DND-41 (cell line): Measurements from ENCODE around the gene GCN1.

Experiments used
- ATAC-seq: fragments of 200-7000 bp; cut with Tn5 transposase; 3 replicates; pipeline ENCODE4 v1.9.1; 2021; ENCODE audit warnings: low read depth; ENCODE audit not compliant: insufficient read depth
- DNase-seq: peaks from one replicate; pipeline ENCODE4 v3.0.0-alpha.2; 2020
- H2AFZ ChIP-seq: 2 replicates; pipeline ENCODE4 v1.6.0; 2012; ENCODE audit warnings: low read depth, low read length
- H3K27ac ChIP-seq: 2 replicates; pipeline ENCODE4 v1.5.1; 2012; ENCODE audit warnings: low read length, inconsistent platforms
- H3K27me3 ChIP-seq: fragments of 200-600 bp; sonication (generic); 2 replicates; pipeline ENCODE4 v1.6.0; 2012; ENCODE audit warnings: low read length, mild to moderate bottlenecking, inconsistent platforms; ENCODE audit not compliant: insufficient read depth, poor library complexity
- H3K36me3 ChIP-seq: 2 replicates; pipeline ENCODE4 v1.5.1; 2012; ENCODE audit warnings: low read length, inconsistent platforms; ENCODE audit not compliant: insufficient read depth
- H3K4me1 ChIP-seq: 2 replicates; pipeline ENCODE4 v1.5.1; 2012; ENCODE audit warnings: mild to moderate bottlenecking, low read length; ENCODE audit not compliant: insufficient read depth
- H3K4me2 ChIP-seq: 2 replicates; pipeline ENCODE4 v1.6.0; 2012; ENCODE audit warnings: mild to moderate bottlenecking, moderate library complexity, low read length, inconsistent platforms; ENCODE audit not compliant: insufficient read depth
- H3K4me3 ChIP-seq, 2 experiments: fragments of 200-600 bp in 1 of 2; shearing (Covaris generic) in 1 of 2; 2 replicates each; pipeline ENCODE4 v1.5.1; 2012 to 2016; ENCODE audit warnings: inconsistent platforms in 2 of 2, low read length in 2 of 2, mild to moderate bottlenecking in 2 of 2, low read depth in 1 of 2, moderate library complexity in 1 of 2
- H3K79me2 ChIP-seq: 2 replicates; pipeline ENCODE4 v1.6.0; 2012; ENCODE audit warnings: low read length, inconsistent platforms; ENCODE audit not compliant: insufficient read depth
- H3K9ac ChIP-seq: 2 replicates; pipeline ENCODE4 v1.6.0; 2012; ENCODE audit warnings: low read depth, mild to moderate bottlenecking, inconsistent platforms, low read length, moderate library complexity
- H3K9me3 ChIP-seq: 2 replicates; pipeline ENCODE4 v1.5.1; 2012; ENCODE audit warnings: low read length, moderate library complexity, mild to moderate bottlenecking, inconsistent platforms; ENCODE audit not compliant: insufficient read depth, severe bottlenecking
- H4K20me1 ChIP-seq: 2 replicates; pipeline ENCODE4 v1.6.0; 2012; ENCODE audit warnings: low read length; ENCODE audit not compliant: insufficient read depth
- EZH2 ChIP-seq: IDR thresholded peaks from 3 replicates; pipeline ENCODE4 v1.6.1; 2012; ENCODE audit warnings: borderline replicate concordance, low read depth, mild to moderate bottlenecking, moderate library complexity, low read length, inconsistent platforms; ENCODE audit not compliant: severe bottlenecking
- TF ChIP-seq, protein P1 (sequence below): IDR thresholded peaks from 2 replicates; pipeline ENCODE4 v1.5.1; 2012; ENCODE audit warnings: borderline replicate concordance, low read length, moderate library complexity, mild to moderate bottlenecking; ENCODE audit not compliant: poor library complexity, severe bottlenecking; ENCODE audit errors: extremely low read depth

The GCN1 gene

GRCh38 chr12:120221576-120221900 lies 27.0 kb upstream of the GCN1 start:
- Histone ChIP-seq H3K79me2 (no peaks in the 10 kb centered on the region), H3K4me3 (no peak overlapping the region), H3K27me3 (no peaks in the 10 kb centered on the region), H3K9ac (no peak overlapping the region), H2AFZ (no peak overlapping the region), H3K9me3 (no peaks in the 10 kb centered on the region), H3K4me2 (no peak overlapping the region), H3K27ac (no peak overlapping the region), H3K36me3 (peaks cover 15% of the 10 kb centered on the region; the same call in 1 of the 2 replicates), H3K4me1 (no peaks in the 10 kb centered on the region), H4K20me1 (no peaks in the 10 kb centered on the region; the same call in 1 of the 2 replicates)
- no peak for TF ChIP-seq EZH2
- TF ChIP-seq, protein P1, sequence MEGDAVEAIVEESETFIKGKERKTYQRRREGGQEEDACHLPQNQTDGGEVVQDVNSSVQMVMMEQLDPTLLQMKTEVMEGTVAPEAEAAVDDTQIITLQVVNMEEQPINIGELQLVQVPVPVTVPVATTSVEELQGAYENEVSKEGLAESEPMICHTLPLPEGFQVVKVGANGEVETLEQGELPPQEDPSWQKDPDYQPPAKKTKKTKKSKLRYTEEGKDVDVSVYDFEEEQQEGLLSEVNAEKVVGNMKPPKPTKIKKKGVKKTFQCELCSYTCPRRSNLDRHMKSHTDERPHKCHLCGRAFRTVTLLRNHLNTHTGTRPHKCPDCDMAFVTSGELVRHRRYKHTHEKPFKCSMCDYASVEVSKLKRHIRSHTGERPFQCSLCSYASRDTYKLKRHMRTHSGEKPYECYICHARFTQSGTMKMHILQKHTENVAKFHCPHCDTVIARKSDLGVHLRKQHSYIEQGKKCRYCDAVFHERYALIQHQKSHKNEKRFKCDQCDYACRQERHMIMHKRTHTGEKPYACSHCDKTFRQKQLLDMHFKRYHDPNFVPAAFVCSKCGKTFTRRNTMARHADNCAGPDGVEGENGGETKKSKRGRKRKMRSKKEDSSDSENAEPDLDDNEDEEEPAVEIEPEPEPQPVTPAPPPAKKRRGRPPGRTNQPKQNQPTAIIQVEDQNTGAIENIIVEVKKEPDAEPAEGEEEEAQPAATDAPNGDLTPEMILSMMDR: no peak
- DNase-seq (no peak), ATAC-seq (no peak)

- Histone ChIP-seq H2AFZ (no peak overlapping the region), H3K27ac (no peak overlapping the region), H3K9ac (no peak overlapping the region)
Observed at GRCh38 chr12:120220838-120221575, 26.5 kb upstream of the GCN1 start.

GRCh38 chr12:120218680-120219606 lies 24.4 kb upstream of the GCN1 start:
- no peak overlapping the region for H3K9ac ChIP-seq

More at GRCh38 chr12:120220838-120221575, 26.5 kb upstream of the GCN1 start:
- DNase-seq (no peak), ATAC-seq (no peak)
- no peaks in the 10 kb centered on the region; the same call in 1 of the 2 replicates for H4K20me1 ChIP-seq
- no peaks in the 10 kb centered on the region for H3K27me3 ChIP-seq
- H3K79me2 ChIP-seq: no peaks in the 10 kb centered on the region
- H3K36me3 ChIP-seq: peaks cover 15% of the 10 kb centered on the region; the same call in 1 of the 2 replicates
- no peak for TF ChIP-seq EZH2
- TF ChIP-seq, protein P1: no peak
- H3K4me1 ChIP-seq: no peaks in the 10 kb centered on the region
- no peak overlapping the region for H3K4me2 ChIP-seq
- H3K4me3 ChIP-seq: no peak overlapping the region
- H3K9me3 ChIP-seq: no peaks in the 10 kb centered on the region

More at GRCh38 chr12:120218680-120219606, 24.4 kb upstream of the GCN1 start:
- H2AFZ ChIP-seq: no peak overlapping the region
- DNase-seq (no peak), ATAC-seq (no peak)
- no peaks in the 10 kb centered on the region for H3K79me2 ChIP-seq
- H3K27ac ChIP-seq: no peak overlapping the region
- no peak for TF ChIP-seq EZH2
- TF ChIP-seq, protein P1: no peak
- H3K36me3 ChIP-seq: peaks cover 20% of the 10 kb centered on the region
- H3K4me2 ChIP-seq: no peak overlapping the region
- no peaks in the 10 kb centered on the region; the same call in 1 of the 2 replicates for H4K20me1 ChIP-seq
- H3K9me3 ChIP-seq: no peaks in the 10 kb centered on the region
- no peak overlapping the region for H3K4me3 ChIP-seq
- H3K27me3 ChIP-seq: no peaks in the 10 kb centered on the region
- no peaks in the 10 kb centered on the region for H3K4me1 ChIP-seq
